Measurements from ENCODE around the gene ATP6V1E1.
A peak's percentile ranks its signal among the peaks of the same experiment; 100 is the strongest.
"Not testable (repeated sequence)": the region's sequence is repeated elsewhere in the genome, so short reads cannot be mapped to it uniquely, and the experiment has no call there.

The ATP6V1E1 gene

DNA sequence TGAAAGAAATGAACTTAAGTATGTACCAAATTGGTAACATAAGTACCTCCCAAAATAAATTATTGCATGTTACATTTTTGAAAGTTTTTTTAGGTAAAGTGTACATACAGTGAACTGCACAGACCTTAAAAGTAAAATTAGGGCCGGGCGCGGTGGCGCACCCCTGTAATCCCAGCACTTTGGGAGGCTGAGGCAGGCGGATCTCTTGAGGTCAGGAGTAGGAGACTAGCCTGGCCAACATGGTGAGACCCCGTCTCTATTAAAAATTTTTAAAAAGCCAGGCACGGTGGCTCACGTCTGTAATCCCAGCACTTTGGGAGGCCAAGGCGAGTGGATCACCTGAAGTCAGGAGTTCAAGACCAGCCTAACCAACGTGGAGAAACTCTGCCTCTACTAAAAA lies 8.3 kb upstream of the ATP6V1E1 start:
- H3K27me3 ChIP-seq (ENCODE audit: control insufficient read depth, insufficient read depth, low read length, poor library complexity, severe bottlenecking); H3K4me3 ChIP-seq (ENCODE audit: insufficient read depth, low read depth, low read length); H3K27ac ChIP-seq (ENCODE audit: insufficient read depth, low read depth, low read length, poor library complexity, severe bottlenecking); H3K4me1 ChIP-seq (ENCODE audit: control insufficient read depth, insufficient read depth, low read length); H3K9me3 ChIP-seq (ENCODE audit: control insufficient read depth, low read length); H3K36me3 ChIP-seq (ENCODE audit: control insufficient read depth, insufficient read depth, low read length): not testable (repeated sequence)
- WGBS, 2 experiments, result 95 to 96% methylated on average over 10 of the region's 10 CpGs

DNA sequence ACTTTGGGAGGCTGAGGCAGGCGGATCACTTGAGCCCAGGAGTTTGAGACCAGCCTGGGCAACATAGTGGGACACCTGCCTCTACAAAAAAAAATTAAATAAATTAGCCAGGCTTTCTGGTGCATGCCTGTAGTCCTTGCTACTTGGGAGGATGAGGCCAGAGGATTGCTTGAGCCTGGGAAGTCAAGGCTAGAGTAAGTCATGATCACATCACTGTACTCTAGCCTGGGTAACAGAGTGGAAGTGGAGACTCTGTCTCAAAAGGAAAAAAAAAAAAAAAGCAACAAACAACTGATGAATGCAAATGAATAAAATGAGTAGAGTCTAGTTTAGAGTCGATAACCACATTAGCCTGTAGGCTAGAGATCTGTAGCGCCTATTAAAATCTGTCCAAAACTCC lies 6.1 kb upstream of the ATP6V1E1 start:
- H3K36me3 ChIP-seq (ENCODE audit: control insufficient read depth, insufficient read depth, low read length), result no peaks in the 10 kb centered on the region
- no peak overlapping the region for H3K27ac ChIP-seq (ENCODE audit: insufficient read depth, low read depth, low read length, poor library complexity, severe bottlenecking)
- no peak overlapping the region for H3K4me3 ChIP-seq (ENCODE audit: insufficient read depth, low read depth, low read length)
- H3K9me3 ChIP-seq (ENCODE audit: control insufficient read depth, low read length), result no peaks in the 10 kb centered on the region
- H3K27me3 ChIP-seq (ENCODE audit: control insufficient read depth, insufficient read depth, low read length, poor library complexity, severe bottlenecking), result no peaks in the 10 kb centered on the region
- WGBS, 2 experiments, result 89 to 95% methylated on average over 3 of the region's 3 CpGs
- peaks cover 2% of the 10 kb centered on the region for H3K4me1 ChIP-seq (ENCODE audit: control insufficient read depth, insufficient read depth, low read length)

DNA sequence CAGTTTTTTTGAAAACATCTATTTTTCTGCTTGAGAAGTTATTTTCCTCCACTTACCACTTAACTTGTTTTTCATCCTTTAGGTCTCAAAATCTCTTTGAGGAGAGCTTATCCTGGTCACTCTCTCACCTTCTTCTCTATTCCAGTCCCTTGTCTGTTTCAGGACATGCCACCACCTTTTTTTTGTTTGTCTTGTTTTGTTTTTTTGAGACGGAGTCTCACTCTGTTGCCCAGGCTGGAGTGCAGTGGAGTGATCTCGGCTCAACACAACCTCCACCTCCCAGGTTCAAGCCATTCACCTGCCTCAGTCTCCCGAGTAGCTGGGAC lies 5.4 kb upstream of the ATP6V1E1 start:
- Histone ChIP-seq H3K4me1 (ENCODE audit: control insufficient read depth, insufficient read depth, low read length) (no peaks in the 10 kb centered on the region), H3K4me3 (ENCODE audit: insufficient read depth, low read depth, low read length) (no peak overlapping the region), H3K9me3 (ENCODE audit: control insufficient read depth, low read length) (no peaks in the 10 kb centered on the region), H3K36me3 (ENCODE audit: control insufficient read depth, insufficient read depth, low read length) (no peaks in the 10 kb centered on the region), H3K27ac (ENCODE audit: insufficient read depth, low read depth, low read length, poor library complexity, severe bottlenecking) (no peak overlapping the region), H3K27me3 (ENCODE audit: control insufficient read depth, insufficient read depth, low read length, poor library complexity, severe bottlenecking) (no peaks in the 10 kb centered on the region)
- WGBS, 2 experiments, result 87 to 92% methylated on average over 3 of the region's 3 CpGs

DNA sequence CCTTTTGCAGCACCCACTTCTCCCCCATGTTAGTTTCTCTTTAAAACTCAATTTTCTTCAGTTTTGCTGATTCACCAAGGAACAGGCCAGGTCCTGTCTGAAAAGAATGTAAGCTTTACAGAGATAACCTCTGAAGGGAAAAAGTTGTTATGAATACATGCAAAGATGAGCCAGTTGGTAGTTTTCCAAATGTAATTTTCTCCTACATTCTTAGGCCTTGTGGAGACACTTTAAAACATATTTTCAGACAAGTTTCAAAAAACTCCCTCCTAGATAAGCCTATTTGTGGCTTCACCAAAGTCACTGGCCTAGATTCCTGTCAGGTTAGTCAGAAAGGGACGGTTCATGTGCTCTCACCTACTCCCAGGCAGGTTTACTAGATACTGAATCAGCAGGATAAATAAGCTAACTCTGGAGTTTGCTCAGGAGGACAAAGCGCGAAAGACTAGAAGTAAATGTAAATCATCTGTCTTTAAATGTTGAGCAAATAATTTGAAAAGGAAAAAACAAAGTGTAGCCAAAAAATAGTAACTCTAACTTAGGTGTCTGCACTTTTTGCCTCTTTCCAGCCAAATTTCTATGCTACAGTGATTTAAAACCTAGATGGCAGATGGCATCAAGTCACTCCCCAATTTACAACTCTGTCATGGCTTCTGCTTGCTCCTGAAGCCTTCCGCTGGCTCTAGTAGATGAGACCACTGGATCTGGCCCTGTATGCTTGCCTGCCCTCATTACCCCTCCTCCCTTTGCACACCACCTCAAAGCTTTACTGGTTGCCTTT lies 4.9 kb upstream of the ATP6V1E1 start:
- WGBS, 2 experiments, result 78 to 88% methylated on average over 4 of the region's 4 CpGs
- no peaks in the 10 kb centered on the region for H3K9me3 ChIP-seq (ENCODE audit: control insufficient read depth, low read length)
- no peaks in the 10 kb centered on the region for H3K27me3 ChIP-seq (ENCODE audit: control insufficient read depth, insufficient read depth, low read length, poor library complexity, severe bottlenecking)
- H3K4me3 ChIP-seq (ENCODE audit: insufficient read depth, low read depth, low read length), result no peak overlapping the region
- H3K4me1 ChIP-seq (ENCODE audit: control insufficient read depth, insufficient read depth, low read length), result no peaks in the 10 kb centered on the region
- H3K27ac ChIP-seq (ENCODE audit: insufficient read depth, low read depth, low read length, poor library complexity, severe bottlenecking), result no peak overlapping the region
- no peaks in the 10 kb centered on the region for H3K36me3 ChIP-seq (ENCODE audit: control insufficient read depth, insufficient read depth, low read length)

DNA sequence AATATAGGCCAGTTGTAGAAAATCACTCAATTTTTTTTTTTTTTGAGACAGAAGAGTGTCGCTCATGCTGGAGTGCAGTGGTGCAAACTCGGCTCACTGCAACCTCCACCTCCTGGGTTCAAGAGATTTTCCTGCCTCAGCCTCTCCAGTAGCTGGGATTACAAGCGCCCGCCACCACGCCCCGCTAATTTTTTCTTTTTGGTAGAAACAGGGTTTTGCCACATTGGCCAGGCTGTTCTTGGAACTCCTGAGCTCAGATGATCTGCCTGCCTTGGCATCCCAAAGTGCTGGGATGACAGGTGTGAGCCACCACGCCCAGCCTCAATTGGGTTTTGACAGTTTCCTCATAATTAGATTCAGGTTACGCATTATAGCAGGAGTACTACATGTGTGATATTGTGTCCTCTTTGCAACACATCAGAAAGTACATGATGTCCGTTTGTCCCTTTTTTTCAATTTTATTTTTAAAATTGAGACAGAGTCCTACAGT lies 2.6 kb upstream of the ATP6V1E1 start:
- Histone ChIP-seq H3K27ac (ENCODE audit: insufficient read depth, low read depth, low read length, poor library complexity, severe bottlenecking) (no peak overlapping the region), H3K4me3 (ENCODE audit: insufficient read depth, low read depth, low read length) (no peak overlapping the region), H3K27me3 (ENCODE audit: control insufficient read depth, insufficient read depth, low read length, poor library complexity, severe bottlenecking) (no peaks in the 10 kb centered on the region), H3K9me3 (ENCODE audit: control insufficient read depth, low read length) (no peaks in the 10 kb centered on the region), H3K36me3 (ENCODE audit: control insufficient read depth, insufficient read depth, low read length) (no peaks in the 10 kb centered on the region), H3K4me1 (ENCODE audit: control insufficient read depth, insufficient read depth, low read length) (peaks cover 3% of the 10 kb centered on the region)
- WGBS, 2 experiments, result 94 to 95% methylated on average over 9 of the region's 9 CpGs

DNA sequence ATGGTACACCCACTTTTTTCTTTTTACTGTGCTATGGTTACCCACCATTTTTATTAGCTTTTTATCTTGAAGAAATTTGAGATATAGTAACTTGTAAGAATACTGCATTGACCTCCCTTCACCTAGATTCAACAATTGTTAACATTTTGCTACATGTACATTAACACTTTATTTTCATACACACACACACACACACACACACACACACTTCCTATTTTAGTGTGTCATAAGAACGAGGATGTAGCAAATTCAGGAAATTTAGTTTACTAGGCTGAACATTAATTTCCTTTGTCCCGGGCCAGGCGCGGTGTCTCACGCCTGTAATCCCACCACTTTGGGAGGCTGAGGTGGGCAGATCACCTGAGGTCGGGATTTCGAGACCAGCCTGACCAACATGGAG lies 1.1 kb upstream of the ATP6V1E1 start:
- Histone ChIP-seq H3K27me3 (ENCODE audit: control insufficient read depth, insufficient read depth, low read length, poor library complexity, severe bottlenecking) (no peaks in the 10 kb centered on the region), H3K27ac (ENCODE audit: insufficient read depth, low read depth, low read length, poor library complexity, severe bottlenecking) (no peak overlapping the region), H3K36me3 (ENCODE audit: control insufficient read depth, insufficient read depth, low read length) (no peaks in the 10 kb centered on the region), H3K4me1 (ENCODE audit: control insufficient read depth, insufficient read depth, low read length) (peaks cover 3% of the 10 kb centered on the region), H3K9me3 (ENCODE audit: control insufficient read depth, low read length) (no peaks in the 10 kb centered on the region), H3K4me3 (ENCODE audit: insufficient read depth, low read depth, low read length) (no peak overlapping the region)
- 94% methylated on average over 7 of the region's 7 CpGs for WGBS, 2 experiments

DNA sequence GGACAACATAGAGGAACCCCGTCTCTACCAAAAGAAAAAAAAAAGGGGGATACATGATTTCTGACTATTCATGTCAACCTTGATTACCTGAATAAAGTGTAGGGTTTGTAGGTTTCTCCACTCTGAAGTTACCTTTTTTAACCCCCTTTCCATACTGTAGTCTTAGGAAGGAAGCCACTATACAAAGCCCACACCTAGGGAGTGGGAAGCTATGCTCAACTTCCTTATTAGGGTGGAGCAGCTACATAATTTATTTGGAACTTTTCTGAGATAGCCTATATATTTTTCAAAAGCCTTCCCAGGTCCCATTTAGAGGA lies 582 bp upstream of the ATP6V1E1 start:
- Histone ChIP-seq H3K4me1 (ENCODE audit: control insufficient read depth, insufficient read depth, low read length) (peaks cover 3% of the 10 kb centered on the region), H3K36me3 (ENCODE audit: control insufficient read depth, insufficient read depth, low read length) (no peaks in the 10 kb centered on the region), H3K27ac (ENCODE audit: insufficient read depth, low read depth, low read length, poor library complexity, severe bottlenecking) (peak overlapping the region; percentile 73), H3K27me3 (ENCODE audit: control insufficient read depth, insufficient read depth, low read length, poor library complexity, severe bottlenecking) (no peaks in the 10 kb centered on the region), H3K9me3 (ENCODE audit: control insufficient read depth, low read length) (no peaks in the 10 kb centered on the region), H3K4me3 (ENCODE audit: insufficient read depth, low read depth, low read length) (peak overlapping the region; percentile 99)
- 0% methylated on average over 1 of the region's 1 CpG for WGBS, 2 experiments

DNA sequence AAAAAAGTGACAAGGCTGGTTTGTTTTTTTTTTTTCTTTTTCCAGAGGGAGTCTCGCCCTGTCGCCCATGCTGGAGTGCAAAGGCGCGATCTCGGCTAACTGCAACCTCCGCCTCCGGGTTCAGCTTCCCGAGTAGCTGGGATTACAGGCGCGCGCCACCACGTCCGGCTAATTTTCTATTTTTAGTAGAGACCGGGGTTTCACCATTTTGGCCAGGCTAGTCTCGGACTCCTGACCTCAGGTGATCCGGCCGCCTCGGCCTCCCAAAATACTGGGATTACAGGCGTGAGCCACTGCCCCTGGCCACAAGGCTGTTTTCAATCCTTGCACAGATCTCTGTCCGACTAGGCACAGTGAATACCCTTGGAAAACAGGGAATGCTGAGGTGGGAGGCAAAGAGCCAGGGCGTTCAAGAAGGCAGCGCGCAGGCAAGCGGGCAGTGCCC lies 566 bp downstream of the ATP6V1E1 start:
- Histone ChIP-seq H3K9me3 (ENCODE audit: control insufficient read depth, low read length) (no peaks in the 10 kb centered on the region), H3K27ac (ENCODE audit: insufficient read depth, low read depth, low read length, poor library complexity, severe bottlenecking) (no peak overlapping the region), H3K4me1 (ENCODE audit: control insufficient read depth, insufficient read depth, low read length) (peaks cover 3% of the 10 kb centered on the region), H3K4me3 (ENCODE audit: insufficient read depth, low read depth, low read length) (peak overlapping the region; percentile 99), H3K27me3 (ENCODE audit: control insufficient read depth, insufficient read depth, low read length, poor library complexity, severe bottlenecking) (no peaks in the 10 kb centered on the region), H3K36me3 (ENCODE audit: control insufficient read depth, insufficient read depth, low read length) (no peaks in the 10 kb centered on the region)
- 22 to 25% methylated on average over 24 of the region's 24 CpGs for WGBS, 2 experiments

DNA sequence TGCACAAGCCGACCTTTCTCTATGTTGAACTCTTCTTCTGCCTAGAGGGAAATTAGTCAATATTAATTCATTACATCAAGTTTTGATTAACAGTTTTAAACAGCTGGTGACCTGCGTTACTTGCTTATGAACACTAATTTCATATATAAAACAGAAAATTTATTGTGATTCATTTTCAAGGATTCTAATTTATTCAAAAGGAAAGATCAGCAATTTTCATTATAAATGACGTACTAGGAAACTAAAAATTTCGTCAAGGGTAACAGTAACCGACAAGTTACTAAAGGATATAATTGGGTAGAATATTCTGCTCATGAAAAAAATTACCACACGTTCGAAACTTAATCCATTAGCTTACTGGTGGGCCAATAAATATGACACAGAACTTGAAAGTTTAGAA lies 15.3 kb downstream of the ATP6V1E1 start:
- no peak overlapping the region for H3K4me3 ChIP-seq (ENCODE audit: insufficient read depth, low read depth, low read length)
- H3K9me3 ChIP-seq (ENCODE audit: control insufficient read depth, low read length), result no peaks in the 10 kb centered on the region
- H3K36me3 ChIP-seq (ENCODE audit: control insufficient read depth, insufficient read depth, low read length), result peaks cover 13% of the 10 kb centered on the region
- no peaks in the 10 kb centered on the region for H3K4me1 ChIP-seq (ENCODE audit: control insufficient read depth, insufficient read depth, low read length)
- no peak overlapping the region for H3K27ac ChIP-seq (ENCODE audit: insufficient read depth, low read depth, low read length, poor library complexity, severe bottlenecking)
- 91 to 94% methylated on average over 6 to 7 of the region's 7 CpGs for WGBS, 2 experiments
- H3K27me3 ChIP-seq (ENCODE audit: control insufficient read depth, insufficient read depth, low read length, poor library complexity, severe bottlenecking), result no peaks in the 10 kb centered on the region

DNA sequence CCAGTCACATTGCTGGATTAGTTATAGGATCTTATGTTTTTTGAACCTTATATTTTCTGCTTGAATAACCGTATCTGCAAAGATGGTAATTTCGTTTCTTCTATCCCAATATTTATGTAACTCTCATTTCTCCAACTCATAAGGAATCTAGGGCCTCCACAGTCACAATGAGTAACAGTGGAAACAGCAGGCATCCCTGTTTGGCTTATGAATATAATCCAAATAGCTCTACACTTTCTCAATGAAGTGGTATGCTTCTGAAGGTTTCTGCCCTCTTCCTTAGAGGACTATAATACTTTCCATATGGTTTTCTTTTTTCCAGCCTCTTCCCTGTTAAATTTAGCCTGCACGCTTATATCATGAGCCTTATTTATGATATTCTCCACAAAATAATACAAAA lies 16.5 kb downstream of the ATP6V1E1 start:
- Histone ChIP-seq H3K4me1 (ENCODE audit: control insufficient read depth, insufficient read depth, low read length) (no peaks in the 10 kb centered on the region), H3K27me3 (ENCODE audit: control insufficient read depth, insufficient read depth, low read length, poor library complexity, severe bottlenecking) (no peaks in the 10 kb centered on the region), H3K4me3 (ENCODE audit: insufficient read depth, low read depth, low read length) (no peak overlapping the region), H3K36me3 (ENCODE audit: control insufficient read depth, insufficient read depth, low read length) (peaks cover 13% of the 10 kb centered on the region), H3K27ac (ENCODE audit: insufficient read depth, low read depth, low read length, poor library complexity, severe bottlenecking) (no peak overlapping the region), H3K9me3 (ENCODE audit: control insufficient read depth, low read length) (no peaks in the 10 kb centered on the region)
- 80 to 85% methylated on average over 3 of the region's 3 CpGs for WGBS, 2 experiments
